ENCODE results near the gene NUDT3.
A peak's percentile ranks its signal among the peaks of the same experiment; 100 is the strongest.

The NUDT3 gene

GRCh38 chr6:34318499-34319470 is 73.7 kb downstream of the NUDT3 start:
- no peaks in the 10 kb centered on the region for H3K9me3 Mint-ChIP-seq
- H3K4me1 Mint-ChIP-seq (ENCODE audit: low read depth): peaks cover 34% of the 10 kb centered on the region
- no peak overlapping the region for H3K4me3 Mint-ChIP-seq
- H3K27ac Mint-ChIP-seq: no peak overlapping the region
- H3K27me3 Mint-ChIP-seq (ENCODE audit: low read depth): no peaks in the 10 kb centered on the region
- no peaks in the 10 kb centered on the region for H3K36me3 Mint-ChIP-seq (ENCODE audit: low read depth)

GRCh38 chr6:34317882-34318498 is 74.5 kb downstream of the NUDT3 start:
- H3K4me1 Mint-ChIP-seq (ENCODE audit: low read depth): peaks cover 34% of the 10 kb centered on the region
- H3K9me3 Mint-ChIP-seq: no peaks in the 10 kb centered on the region
- no peak overlapping the region for H3K27ac Mint-ChIP-seq
- no peak overlapping the region for H3K4me3 Mint-ChIP-seq
- H3K27me3 Mint-ChIP-seq (ENCODE audit: low read depth): no peaks in the 10 kb centered on the region
- no peaks in the 10 kb centered on the region for H3K36me3 Mint-ChIP-seq (ENCODE audit: low read depth)

DNA sequence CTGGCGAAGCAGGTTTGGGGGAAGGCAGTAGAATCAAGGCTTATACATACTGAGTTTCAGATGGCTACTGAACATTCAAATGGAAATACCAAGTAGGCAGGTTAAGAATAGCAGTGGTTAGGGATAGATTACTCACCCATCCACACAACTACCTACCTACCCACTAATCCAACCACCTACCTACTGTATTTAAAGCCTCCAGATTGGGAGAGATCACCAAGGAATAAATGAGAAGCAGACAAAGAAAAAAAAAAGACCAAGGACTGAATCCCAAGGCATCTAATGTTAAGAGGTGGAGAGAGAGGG is 75.3 kb downstream of the NUDT3 start:
- H3K4me3 Mint-ChIP-seq: no peak overlapping the region
- H3K36me3 Mint-ChIP-seq (ENCODE audit: low read depth): no peaks in the 10 kb centered on the region
- no peaks in the 10 kb centered on the region for H3K9me3 Mint-ChIP-seq
- H3K27ac Mint-ChIP-seq: no peak overlapping the region
- H3K27me3 Mint-ChIP-seq (ENCODE audit: low read depth): no peaks in the 10 kb centered on the region
- peaks cover 34% of the 10 kb centered on the region for H3K4me1 Mint-ChIP-seq (ENCODE audit: low read depth)

GRCh38 chr6:34316431-34317171 is 75.9 kb downstream of the NUDT3 start:
- Mint-ChIP-seq H3K27ac (no peak overlapping the region), H3K27me3 (ENCODE audit: low read depth) (no peaks in the 10 kb centered on the region), H3K4me3 (no peak overlapping the region), H3K9me3 (no peaks in the 10 kb centered on the region), H3K4me1 (ENCODE audit: low read depth) (peaks cover 34% of the 10 kb centered on the region), H3K36me3 (ENCODE audit: low read depth) (no peaks in the 10 kb centered on the region)

DNA sequence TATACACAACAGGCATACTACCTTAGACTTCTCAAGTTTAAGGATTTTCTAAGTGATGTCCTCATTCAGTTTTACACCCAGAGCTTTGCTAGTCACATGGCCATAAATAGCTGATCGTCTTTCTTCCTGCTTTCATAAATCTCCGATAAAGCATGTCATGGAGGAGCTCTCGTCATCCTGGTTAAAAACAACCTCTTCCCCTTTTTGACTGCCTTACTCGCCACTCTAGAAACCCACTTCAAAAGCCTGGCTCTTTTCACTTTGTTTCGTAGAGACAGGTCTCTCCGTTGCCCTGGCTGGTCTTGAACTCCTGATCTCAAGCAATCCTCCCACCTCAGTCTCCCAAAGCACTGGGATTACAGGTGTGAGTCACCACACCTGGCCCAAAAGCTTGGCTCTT is 76.7 kb downstream of the NUDT3 start:
- Mint-ChIP-seq H3K9me3 (no peaks in the 10 kb centered on the region), H3K27ac (peak overlapping the region; percentile 27), H3K4me3 (peak overlapping the region; percentile 18), H3K36me3 (ENCODE audit: low read depth) (no peaks in the 10 kb centered on the region), H3K4me1 (ENCODE audit: low read depth) (peaks cover 34% of the 10 kb centered on the region), H3K27me3 (ENCODE audit: low read depth) (no peaks in the 10 kb centered on the region)

- Mint-ChIP-seq H3K4me1 (ENCODE audit: low read depth) (peaks cover 34% of the 10 kb centered on the region), H3K36me3 (ENCODE audit: low read depth) (no peaks in the 10 kb centered on the region), H3K9me3 (no peaks in the 10 kb centered on the region), H3K27me3 (ENCODE audit: low read depth) (no peaks in the 10 kb centered on the region), H3K4me3 (no peak overlapping the region), H3K27ac (no peak overlapping the region)
Measured at GRCh38 chr6:34315256-34315655, 77.2 kb downstream of the NUDT3 start.

- Mint-ChIP-seq H3K9me3 (no peaks in the 10 kb centered on the region), H3K27me3 (ENCODE audit: low read depth) (no peaks in the 10 kb centered on the region), H3K4me3 (no peak overlapping the region), H3K36me3 (ENCODE audit: low read depth) (no peaks in the 10 kb centered on the region), H3K27ac (no peak overlapping the region), H3K4me1 (ENCODE audit: low read depth) (peaks cover 23% of the 10 kb centered on the region)
Measured at GRCh38 chr6:34312259-34312658, 80.2 kb downstream of the NUDT3 start.

GRCh38 chr6:34310817-34311216 is 81.7 kb downstream of the NUDT3 start:
- Mint-ChIP-seq H3K36me3 (ENCODE audit: low read depth) (no peaks in the 10 kb centered on the region), H3K4me1 (ENCODE audit: low read depth) (peaks cover 9% of the 10 kb centered on the region), H3K9me3 (no peaks in the 10 kb centered on the region), H3K4me3 (no peak overlapping the region), H3K27me3 (ENCODE audit: low read depth) (no peaks in the 10 kb centered on the region), H3K27ac (no peak overlapping the region)

- Mint-ChIP-seq H3K9me3 (no peaks in the 10 kb centered on the region), H3K27ac (no peak overlapping the region), H3K4me1 (ENCODE audit: low read depth) (no peaks in the 10 kb centered on the region), H3K36me3 (ENCODE audit: low read depth) (no peaks in the 10 kb centered on the region), H3K4me3 (no peak overlapping the region), H3K27me3 (ENCODE audit: low read depth) (no peaks in the 10 kb centered on the region)
Measured at GRCh38 chr6:34308483-34308882, 84.0 kb downstream of the NUDT3 start.

DNA sequence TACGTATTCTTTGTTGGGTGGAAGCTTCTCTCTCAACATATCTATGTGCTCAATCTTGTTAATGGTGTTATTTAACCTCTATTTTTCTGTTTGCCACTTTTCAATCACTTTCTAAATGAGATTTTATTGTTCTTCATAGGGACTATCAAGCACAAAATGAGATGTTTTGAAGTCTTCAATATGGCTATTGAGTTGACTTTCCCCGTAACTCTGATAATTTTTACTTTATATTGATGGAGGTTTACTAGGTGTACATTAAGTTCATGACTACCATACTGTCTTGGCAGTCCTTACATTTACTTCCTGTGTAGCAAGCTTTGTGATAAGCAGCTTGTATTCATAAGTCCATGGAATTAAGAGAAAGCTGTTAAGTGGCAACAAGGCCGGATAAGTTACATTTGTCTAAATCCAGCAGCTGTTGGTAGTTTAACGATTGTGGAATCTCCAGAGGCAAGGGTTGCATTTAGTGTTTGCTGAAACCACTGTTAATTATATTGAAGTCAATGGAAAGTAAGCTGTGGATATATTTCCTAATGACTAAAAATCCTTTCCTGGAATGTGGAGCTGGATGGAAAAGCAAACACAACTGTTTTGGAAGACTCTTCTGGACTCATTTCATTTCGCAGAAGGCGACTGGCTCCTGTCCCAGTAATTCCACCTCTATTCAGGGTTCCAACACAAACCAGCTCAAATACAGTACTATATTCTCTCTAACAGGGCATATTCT is 86.3 kb downstream of the NUDT3 start:
- no peaks in the 10 kb centered on the region for H3K9me3 Mint-ChIP-seq
- H3K36me3 Mint-ChIP-seq (ENCODE audit: low read depth): no peaks in the 10 kb centered on the region
- no peak overlapping the region for H3K27ac Mint-ChIP-seq
- H3K4me3 Mint-ChIP-seq: no peak overlapping the region
- no peaks in the 10 kb centered on the region for H3K4me1 Mint-ChIP-seq (ENCODE audit: low read depth)
- H3K27me3 Mint-ChIP-seq (ENCODE audit: low read depth): no peaks in the 10 kb centered on the region

- Mint-ChIP-seq H3K4me3 (no peak overlapping the region), H3K9me3 (no peaks in the 10 kb centered on the region), H3K36me3 (ENCODE audit: low read depth) (no peaks in the 10 kb centered on the region), H3K27ac (no peak overlapping the region), H3K4me1 (ENCODE audit: low read depth) (no peaks in the 10 kb centered on the region), H3K27me3 (ENCODE audit: low read depth) (no peaks in the 10 kb centered on the region)
Measured at GRCh38 chr6:34305497-34305896, 87.0 kb downstream of the NUDT3 start.

- H3K27ac Mint-ChIP-seq: no peak overlapping the region
- no peaks in the 10 kb centered on the region for H3K9me3 Mint-ChIP-seq
- no peaks in the 10 kb centered on the region for H3K36me3 Mint-ChIP-seq (ENCODE audit: low read depth)
- H3K27me3 Mint-ChIP-seq (ENCODE audit: low read depth): no peaks in the 10 kb centered on the region
- peaks cover 3% of the 10 kb centered on the region for H3K4me1 Mint-ChIP-seq (ENCODE audit: low read depth)
- H3K4me3 Mint-ChIP-seq: no peak overlapping the region
Measured at GRCh38 chr6:34304164-34304563, 88.3 kb downstream of the NUDT3 start.

DNA sequence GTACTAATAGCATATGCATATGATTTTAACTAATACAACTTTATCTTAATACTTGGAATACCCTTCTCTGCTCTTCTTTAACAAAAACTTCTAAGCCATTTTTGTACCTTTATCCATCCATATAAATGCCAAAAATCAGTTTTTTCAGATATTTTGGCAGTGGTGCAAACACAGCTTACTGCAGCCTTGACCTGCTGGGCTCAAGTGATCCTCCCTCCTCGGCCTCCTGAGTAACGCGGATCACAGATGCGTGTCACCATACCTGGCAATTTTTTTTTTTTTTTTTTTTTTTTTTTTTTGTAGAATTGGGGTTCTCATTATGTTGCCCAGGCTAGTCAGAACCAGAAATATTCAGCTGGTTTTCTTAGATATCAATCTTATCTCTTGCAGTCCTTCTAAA is 89.5 kb downstream of the NUDT3 start:
- no peaks in the 10 kb centered on the region for H3K9me3 Mint-ChIP-seq
- H3K4me1 Mint-ChIP-seq (ENCODE audit: low read depth): peaks cover 3% of the 10 kb centered on the region
- no peak overlapping the region for H3K27ac Mint-ChIP-seq
- H3K36me3 Mint-ChIP-seq (ENCODE audit: low read depth): no peaks in the 10 kb centered on the region
- H3K4me3 Mint-ChIP-seq: no peak overlapping the region
- H3K27me3 Mint-ChIP-seq (ENCODE audit: low read depth): no peaks in the 10 kb centered on the region

GRCh38 chr6:34301408-34301807 is 91.1 kb downstream of the NUDT3 start:
- Mint-ChIP-seq H3K27ac (no peak overlapping the region), H3K36me3 (ENCODE audit: low read depth) (no peaks in the 10 kb centered on the region), H3K4me1 (ENCODE audit: low read depth) (peaks cover 6% of the 10 kb centered on the region)

More at GRCh38 chr6:34301408-34301807, 91.1 kb downstream of the NUDT3 start:
- Mint-ChIP-seq H3K4me3 (no peak overlapping the region), H3K27me3 (ENCODE audit: low read depth) (no peaks in the 10 kb centered on the region), H3K9me3 (no peaks in the 10 kb centered on the region)
